DND-41 (cell line): ENCODE results near the gene P2RY2.
"Not testable (repeated sequence)": the region's sequence is repeated elsewhere in the genome, so short reads cannot be mapped to it uniquely, and the experiment has no call there.

Experiments used
- ATAC-seq: fragments of 200-7000 bp; cut with Tn5 transposase; 3 replicates; pipeline ENCODE4 v1.9.1; 2021; ENCODE audit warnings: low read depth; ENCODE audit not compliant: insufficient read depth
- DNase-seq: peaks from one replicate; pipeline ENCODE4 v3.0.0-alpha.2; 2020
- H2AFZ ChIP-seq: 2 replicates; pipeline ENCODE4 v1.6.0; 2012; ENCODE audit warnings: low read depth, low read length
- H3K27ac ChIP-seq: 2 replicates; pipeline ENCODE4 v1.5.1; 2012; ENCODE audit warnings: low read length, inconsistent platforms
- H3K27me3 ChIP-seq: fragments of 200-600 bp; sonication (generic); 2 replicates; pipeline ENCODE4 v1.6.0; 2012; ENCODE audit warnings: low read length, mild to moderate bottlenecking, inconsistent platforms; ENCODE audit not compliant: insufficient read depth, poor library complexity
- H3K36me3 ChIP-seq: 2 replicates; pipeline ENCODE4 v1.5.1; 2012; ENCODE audit warnings: low read length, inconsistent platforms; ENCODE audit not compliant: insufficient read depth
- H3K4me1 ChIP-seq: 2 replicates; pipeline ENCODE4 v1.5.1; 2012; ENCODE audit warnings: mild to moderate bottlenecking, low read length; ENCODE audit not compliant: insufficient read depth
- H3K4me2 ChIP-seq: 2 replicates; pipeline ENCODE4 v1.6.0; 2012; ENCODE audit warnings: mild to moderate bottlenecking, moderate library complexity, low read length, inconsistent platforms; ENCODE audit not compliant: insufficient read depth
- H3K4me3 ChIP-seq, 2 experiments: fragments of 200-600 bp in 1 of 2; shearing (Covaris generic) in 1 of 2; 2 replicates each; pipeline ENCODE4 v1.5.1; 2012 to 2016; ENCODE audit warnings: inconsistent platforms in 2 of 2, low read length in 2 of 2, mild to moderate bottlenecking in 2 of 2, low read depth in 1 of 2, moderate library complexity in 1 of 2
- H3K79me2 ChIP-seq: 2 replicates; pipeline ENCODE4 v1.6.0; 2012; ENCODE audit warnings: low read length, inconsistent platforms; ENCODE audit not compliant: insufficient read depth
- H3K9ac ChIP-seq: 2 replicates; pipeline ENCODE4 v1.6.0; 2012; ENCODE audit warnings: low read depth, mild to moderate bottlenecking, inconsistent platforms, low read length, moderate library complexity
- H3K9me3 ChIP-seq: 2 replicates; pipeline ENCODE4 v1.5.1; 2012; ENCODE audit warnings: low read length, moderate library complexity, mild to moderate bottlenecking, inconsistent platforms; ENCODE audit not compliant: insufficient read depth, severe bottlenecking
- H4K20me1 ChIP-seq: 2 replicates; pipeline ENCODE4 v1.6.0; 2012; ENCODE audit warnings: low read length; ENCODE audit not compliant: insufficient read depth
- CTCF ChIP-seq: IDR thresholded peaks from 2 replicates; pipeline ENCODE4 v1.5.1; 2012; ENCODE audit warnings: borderline replicate concordance, low read length, moderate library complexity, mild to moderate bottlenecking; ENCODE audit not compliant: poor library complexity, severe bottlenecking; ENCODE audit errors: extremely low read depth
- EZH2 ChIP-seq: IDR thresholded peaks from 3 replicates; pipeline ENCODE4 v1.6.1; 2012; ENCODE audit warnings: borderline replicate concordance, low read depth, mild to moderate bottlenecking, moderate library complexity, low read length, inconsistent platforms; ENCODE audit not compliant: severe bottlenecking

The P2RY2 gene

GRCh38 chr11:73270016-73270854 is 52.2 kb downstream of the P2RY2 start:
- no peaks in the 10 kb centered on the region for H3K36me3 ChIP-seq
- no peaks in the 10 kb centered on the region for H3K9me3 ChIP-seq
- H3K27ac ChIP-seq = no peak overlapping the region
- ATAC-seq (no peak), DNase-seq (no peak)
- no peaks in the 10 kb centered on the region for H3K4me1 ChIP-seq
- no peak overlapping the region for H3K4me3 ChIP-seq
- no peak overlapping the region for H3K9ac ChIP-seq
- H4K20me1 ChIP-seq = no peaks in the 10 kb centered on the region
- H2AFZ ChIP-seq = no peak overlapping the region
- H3K27me3 ChIP-seq = peaks cover 13% of the 10 kb centered on the region
- TF ChIP-seq EZH2 = no peak
- peak; percentile 6 for TF ChIP-seq CTCF
- no peaks in the 10 kb centered on the region for H3K79me2 ChIP-seq
- H3K4me2 ChIP-seq = no peak overlapping the region

GRCh38 chr11:73270855-73271477 is 52.9 kb downstream of the P2RY2 start:
- Histone ChIP-seq H3K27me3 (peaks cover 15% of the 10 kb centered on the region), H3K9ac (no peak overlapping the region), H3K79me2 (no peaks in the 10 kb centered on the region), H3K36me3 (no peaks in the 10 kb centered on the region), H3K9me3 (no peaks in the 10 kb centered on the region), H4K20me1 (no peaks in the 10 kb centered on the region), H3K27ac (no peak overlapping the region), H3K4me1 (no peaks in the 10 kb centered on the region), H2AFZ (no peak overlapping the region), H3K4me2 (no peak overlapping the region), H3K4me3 (no peak overlapping the region)
- no peak for DNase-seq
- ATAC-seq = no peak
- TF ChIP-seq EZH2 (no peak), CTCF (no peak)

DNA sequence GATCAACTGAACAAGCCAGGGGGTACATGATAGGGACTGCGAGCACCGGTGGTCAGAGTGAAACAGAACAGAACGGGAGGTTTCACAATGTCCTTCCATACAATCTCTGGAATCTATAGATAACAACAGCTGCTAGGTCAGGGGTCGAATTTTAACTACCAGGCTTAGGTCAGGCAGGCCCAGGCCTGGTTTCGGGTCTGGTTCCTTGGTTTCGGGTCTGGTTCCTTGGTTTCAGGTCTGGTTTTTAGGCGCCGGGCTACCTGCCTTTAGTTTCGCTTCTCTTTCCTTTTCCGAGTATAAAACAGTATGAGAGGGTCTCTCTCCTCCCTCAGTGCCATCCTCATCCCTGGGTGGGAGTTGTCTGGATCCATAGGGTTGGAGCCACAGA is 53.4 kb downstream of the P2RY2 start:
- not testable (repeated sequence) for H3K9me3 ChIP-seq, H3K4me3 ChIP-seq, DNase-seq, H3K36me3 ChIP-seq, H3K9ac ChIP-seq, H3K27ac ChIP-seq, H3K4me2 ChIP-seq, ATAC-seq, H3K4me1 ChIP-seq, H2AFZ ChIP-seq, H4K20me1 ChIP-seq, H3K79me2 ChIP-seq
- peaks cover 17% of the 10 kb centered on the region for H3K27me3 ChIP-seq

GRCh38 chr11:73271936-73272679 is 54.0 kb downstream of the P2RY2 start, which contains the start of gene P2RY6:
Gene P2RY6 (plus strand): TSS chr11:73272338. CDS start chr11:73296519, 24,181 bp downstream.
- H3K4me2 ChIP-seq = no peak within 1 kb of the TSS
- DNase-seq = no peak
- H3K79me2 ChIP-seq = no peaks in the 10 kb centered on the region
- H3K9me3 ChIP-seq = no peaks in the 10 kb centered on the region
- no peaks in the 10 kb centered on the region for H4K20me1 ChIP-seq
- no peaks in the 10 kb centered on the region for H3K4me1 ChIP-seq
- no peak within 1 kb of the TSS for H3K4me3 ChIP-seq
- no peak within 1 kb of the TSS for H3K9ac ChIP-seq
- no peaks in the 10 kb centered on the region for H3K36me3 ChIP-seq
- ATAC-seq = 0 out of 3 replicates have a peak, but pooled peaks have one; percentile 33
- H2AFZ ChIP-seq = no peak within 1 kb of the TSS
- peaks cover 16% of the 10 kb centered on the region for H3K27me3 ChIP-seq
- H3K27ac ChIP-seq = no peak within 1 kb of the TSS
- TF ChIP-seq CTCF = no peak
- TF ChIP-seq EZH2 = no peak
